Measurements from ENCODE around the gene SH2D3C. TPM values are rescaled to one million over a fixed set of nuclear protein-coding genes. Genes with fewer than 3 reads are reported as not detected.

Gene SH2D3C
- total and polyA plus RNA-seq, 10 of the 15 experiments (the other 5 are each of a cell fraction or from before 2014, with no cell fraction given) = 1.2 to 23.5 (median 16.2) TPM

DNA sequence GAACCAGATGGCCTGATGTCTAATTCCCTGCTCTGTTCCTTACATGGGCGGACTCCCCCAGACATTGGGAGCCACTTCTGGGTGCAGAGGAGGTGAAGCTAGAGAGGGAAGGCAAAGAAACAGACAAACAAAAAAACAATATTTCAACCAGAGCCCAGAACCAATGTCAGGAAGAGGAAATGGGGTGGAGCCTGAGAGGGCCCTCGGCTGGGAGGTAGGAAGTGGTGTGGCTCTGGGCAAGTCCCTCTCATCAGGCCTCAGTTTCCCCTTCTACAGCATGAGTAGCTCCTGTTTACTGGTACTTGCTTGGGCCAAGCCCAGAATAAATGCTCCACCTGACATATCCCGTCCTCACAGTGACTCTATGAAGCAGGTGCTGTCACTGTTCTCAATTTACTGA lies 11.1 kb downstream of the SH2D3C start (continued):
- TF ChIP-seq, protein P1, sequence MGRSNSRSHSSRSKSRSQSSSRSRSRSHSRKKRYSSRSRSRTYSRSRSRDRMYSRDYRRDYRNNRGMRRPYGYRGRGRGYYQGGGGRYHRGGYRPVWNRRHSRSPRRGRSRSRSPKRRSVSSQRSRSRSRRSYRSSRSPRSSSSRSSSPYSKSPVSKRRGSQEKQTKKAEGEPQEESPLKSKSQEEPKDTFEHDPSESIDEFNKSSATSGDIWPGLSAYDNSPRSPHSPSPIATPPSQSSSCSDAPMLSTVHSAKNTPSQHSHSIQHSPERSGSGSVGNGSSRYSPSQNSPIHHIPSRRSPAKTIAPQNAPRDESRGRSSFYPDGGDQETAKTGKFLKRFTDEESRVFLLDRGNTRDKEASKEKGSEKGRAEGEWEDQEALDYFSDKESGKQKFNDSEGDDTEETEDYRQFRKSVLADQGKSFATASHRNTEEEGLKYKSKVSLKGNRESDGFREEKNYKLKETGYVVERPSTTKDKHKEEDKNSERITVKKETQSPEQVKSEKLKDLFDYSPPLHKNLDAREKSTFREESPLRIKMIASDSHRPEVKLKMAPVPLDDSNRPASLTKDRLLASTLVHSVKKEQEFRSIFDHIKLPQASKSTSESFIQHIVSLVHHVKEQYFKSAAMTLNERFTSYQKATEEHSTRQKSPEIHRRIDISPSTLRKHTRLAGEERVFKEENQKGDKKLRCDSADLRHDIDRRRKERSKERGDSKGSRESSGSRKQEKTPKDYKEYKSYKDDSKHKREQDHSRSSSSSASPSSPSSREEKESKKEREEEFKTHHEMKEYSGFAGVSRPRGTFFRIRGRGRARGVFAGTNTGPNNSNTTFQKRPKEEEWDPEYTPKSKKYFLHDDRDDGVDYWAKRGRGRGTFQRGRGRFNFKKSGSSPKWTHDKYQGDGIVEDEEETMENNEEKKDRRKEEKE (IDR thresholded peaks at IDR 0.05) = no peak
- no peak for TF ChIP-seq ESRRA (IDR thresholded peaks at IDR 0.05; ENCODE audit: low read length)

DNA sequence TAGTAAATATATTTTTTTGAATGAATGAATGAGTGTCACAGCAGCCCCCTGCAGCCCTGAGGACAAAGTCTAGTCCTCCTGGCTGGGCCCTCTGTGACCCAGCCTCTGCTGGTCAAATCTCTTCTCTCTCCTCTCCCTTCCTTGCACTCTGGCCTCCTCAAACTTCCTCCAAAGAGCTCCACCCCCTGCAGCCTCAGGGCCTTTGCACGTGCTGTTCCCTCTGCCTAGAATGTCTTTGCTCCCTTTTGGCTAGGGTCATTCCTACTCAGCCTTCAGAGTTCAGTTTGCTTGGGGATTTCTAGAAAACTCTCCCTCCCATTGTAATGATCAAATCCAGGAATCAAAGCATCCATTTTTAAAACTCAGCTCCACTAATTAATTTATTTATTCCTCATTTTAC lies 13.0 kb downstream of the SH2D3C start:
- ChIA-PET RAD21 (ENCODE audit: unreplicated experiment) (interaction anchor here (1.1 to 7.6 kb wide), 5 partner anchors 13 to 155 kb away, joined by 5 to 61 read pairs (median 11); partner anchors contain the start of genes CDK9, SH2D3C, ST6GALNAC4 and TOR2A), SMC1A (ENCODE audit: uncharacterized antibody, unreplicated experiment) (interaction anchor here (0.8 to 2.0 kb wide), 5 partner anchors 10 to 104 kb away, joined by 3 to 9 read pairs (median 6); partner anchors contain the start of gene TOR2A), POLR2A (interaction anchor here (0.8 kb wide), 1 partner anchor 19 kb away, joined by 8 read pairs; no protein-coding TSS in a partner anchor), CTCF (interaction anchor here (0.8 to 9.2 kb wide), 8 partner anchors 14 to 176 kb away, joined by 3 to 75 read pairs (median 5); partner anchors contain the start of genes CDK9, SH2D3C and TOR2A)
- Histone ChIP-seq H3K4me2 (ENCODE audit: control insufficient read depth, insufficient read depth) (no peak overlapping the region), H3K4me3 (no peak overlapping the region), H3K36me3 (ENCODE audit: control insufficient read depth in 2 of 2, insufficient read depth in 2 of 2, low read length in 1 of 2) (peaks cover 5 to 31% of the 10 kb centered on the region in 2 experiments), H3K9me3 (replicated peaks; ENCODE audit: control insufficient read depth, insufficient read depth, low read length) (no peaks in the 10 kb centered on the region), H3K27ac (ENCODE audit: control insufficient read depth, insufficient read depth) (no peak overlapping the region), H3K27me3 (replicated peaks in 1 of 2; ENCODE audit: control insufficient read depth in 2 of 2, insufficient read depth in 2 of 2, low read length in 1 of 2) (no peaks in the 10 kb centered on the region), H4K20me1 (ENCODE audit: control insufficient read depth, insufficient read depth) (peaks cover 5% of the 10 kb centered on the region; the same call in 1 of the 2 replicates), H2AFZ (ENCODE audit: control insufficient read depth, low read depth, low read length) (no peak overlapping the region), H3K9ac (ENCODE audit: control insufficient read depth, insufficient read depth, low read length) (no peak overlapping the region), H3K4me1 (ENCODE audit: control insufficient read depth, insufficient read depth, low read length) (peaks cover 15% of the 10 kb centered on the region), H3K79me2 (ENCODE audit: control insufficient read depth, insufficient read depth, low read length) (peaks cover 8% of the 10 kb centered on the region)
- ATAC-seq (no peak), FAIRE-seq (no peak), DNase-seq (ENCODE audit: low read depth, low spot score) (no peak)
- BruUV-seq (replicated peaks) = no TSS peak
- 100% methylated on average over 1 of the region's 1 CpG for WGBS (ENCODE audit: insufficient coverage, insufficient replicate concordance, low lambda C conversion rate, missing lambda C conversion rate)
- TF ChIP-seq, protein P2, sequence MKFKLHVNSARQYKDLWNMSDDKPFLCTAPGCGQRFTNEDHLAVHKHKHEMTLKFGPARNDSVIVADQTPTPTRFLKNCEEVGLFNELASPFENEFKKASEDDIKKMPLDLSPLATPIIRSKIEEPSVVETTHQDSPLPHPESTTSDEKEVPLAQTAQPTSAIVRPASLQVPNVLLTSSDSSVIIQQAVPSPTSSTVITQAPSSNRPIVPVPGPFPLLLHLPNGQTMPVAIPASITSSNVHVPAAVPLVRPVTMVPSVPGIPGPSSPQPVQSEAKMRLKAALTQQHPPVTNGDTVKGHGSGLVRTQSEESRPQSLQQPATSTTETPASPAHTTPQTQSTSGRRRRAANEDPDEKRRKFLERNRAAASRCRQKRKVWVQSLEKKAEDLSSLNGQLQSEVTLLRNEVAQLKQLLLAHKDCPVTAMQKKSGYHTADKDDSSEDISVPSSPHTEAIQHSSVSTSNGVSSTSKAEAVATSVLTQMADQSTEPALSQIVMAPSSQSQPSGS (IDR thresholded peaks at IDR 0.05; ENCODE audit: low read length) = no peak
- TF ChIP-seq NFYA (IDR thresholded peaks at IDR 0.05; ENCODE audit: borderline replicate concordance, low read depth, low read length) = no peak
- no peak for TF ChIP-seq STAT3 (IDR thresholded peaks at IDR 0.05; ENCODE audit: low read depth, low read length)
- TF ChIP-seq ZSCAN29 (IDR thresholded peaks at IDR 0.05) = no peak
- TF ChIP-seq RAD21 (IDR thresholded peaks at IDR 0.05; ENCODE audit: insufficient read depth, low read depth, low read length) = no peak
- no peak for TF ChIP-seq TAF1 (IDR thresholded peaks at IDR 0.05; ENCODE audit: borderline replicate concordance, low read depth, low read length)
- intact Hi-C loops (cut with micrococcal nuclease; ENCODE audit: unreplicated experiment) (no loop called here), in situ Hi-C loops (cut with MboI) (no loop called here)

Data from GM12878 (cell line).